Embryonic facial prominence (tissue), 1 donor: ENCODE results near the gene SPEM2.
"Not testable (repeated sequence)": the region's sequence is repeated elsewhere in the genome, so short reads cannot be mapped to it uniquely, and the experiment has no call there.

Experiments used
- DNase-seq: peaks from one replicate; pipeline ENCODE4 v3.0.0-alpha.2; 2016; ENCODE audit errors: extremely low spot score

The SPEM2 gene

DNA sequence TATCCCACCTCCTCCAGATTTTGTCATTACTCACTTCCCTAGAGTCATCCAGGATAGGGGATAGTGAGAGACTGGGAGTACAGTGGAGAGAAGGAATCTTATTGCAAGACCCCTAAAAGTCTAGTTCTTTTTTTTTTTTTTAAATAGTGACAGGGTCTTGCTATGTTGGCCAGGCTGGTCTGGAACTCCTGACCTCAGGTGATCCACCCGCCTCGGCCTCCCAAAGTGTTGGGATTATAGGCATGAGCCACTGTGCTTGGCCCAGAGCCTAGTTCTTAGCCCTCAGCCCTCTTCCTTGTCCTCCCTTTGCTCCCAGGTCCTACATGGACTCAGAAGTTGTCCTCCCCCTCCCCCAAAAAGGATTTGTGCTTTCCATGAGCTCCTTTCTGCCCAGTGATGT, 16.7 kb downstream of the SPEM2 start:
- no peak for DNase-seq

DNA sequence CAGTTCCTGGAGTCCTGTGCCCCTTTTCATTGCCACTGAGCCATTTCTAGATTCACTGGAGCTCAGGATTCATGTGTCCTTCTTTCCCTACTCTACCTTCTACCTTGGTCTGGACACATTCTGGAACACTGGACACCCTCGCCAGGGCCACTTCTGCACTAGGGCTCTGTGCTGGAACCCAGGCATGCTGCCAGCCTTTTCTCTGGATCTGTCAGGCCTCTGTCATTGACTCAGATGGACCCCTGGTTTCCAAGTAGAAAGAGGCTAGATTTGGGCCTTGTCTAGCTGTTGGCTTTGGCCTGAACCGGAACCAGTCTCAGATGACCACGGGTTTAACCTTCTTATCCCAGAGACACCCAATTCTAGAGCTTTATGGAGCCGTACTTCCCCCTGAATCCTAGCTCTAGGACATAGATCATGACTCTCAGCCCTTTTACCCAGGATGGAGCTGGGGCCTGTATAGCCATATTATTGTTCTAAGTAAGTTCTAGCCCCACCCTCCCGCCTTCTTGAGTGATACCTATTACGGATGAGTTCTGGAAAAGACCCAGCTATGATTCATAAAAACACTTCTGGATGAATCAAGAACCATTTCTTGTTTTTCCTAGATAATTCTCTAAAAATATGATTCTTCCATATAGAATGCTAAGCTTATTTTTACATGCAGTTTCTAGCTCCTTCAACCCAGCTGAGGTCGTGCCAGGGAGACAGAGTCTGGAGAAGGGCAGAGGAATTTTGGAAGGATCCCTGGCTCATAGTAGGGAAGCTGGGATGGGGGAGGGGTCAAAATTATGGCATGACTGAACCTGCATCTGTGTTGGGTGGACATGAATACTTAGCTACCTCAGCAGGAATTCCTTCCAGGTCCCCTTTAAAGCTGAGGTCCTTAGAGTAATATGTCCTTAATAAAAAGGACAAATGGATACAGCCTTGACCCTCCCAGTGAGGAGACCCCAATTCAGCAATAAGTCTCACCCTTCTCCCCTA, 18.4 kb downstream of the SPEM2 start:
- DNase-seq = no peak

- DNase-seq = no peak
Observed at GRCh38 chr17:7444682-7445618, 19.5 kb downstream of the SPEM2 start, which contains the start of gene CHRNB1. Gene CHRNB1, plus strand, starts transcription at chr17:7445061. Its CDS starts 67 bp downstream, at chr17:7445128.

- no peak for DNase-seq
Observed at GRCh38 chr17:7445619-7445968, 20.2 kb downstream of the SPEM2 start.

GRCh38 chr17:7448461-7448860, 23.0 kb downstream of the SPEM2 start:
- DNase-seq = no peak

DNA sequence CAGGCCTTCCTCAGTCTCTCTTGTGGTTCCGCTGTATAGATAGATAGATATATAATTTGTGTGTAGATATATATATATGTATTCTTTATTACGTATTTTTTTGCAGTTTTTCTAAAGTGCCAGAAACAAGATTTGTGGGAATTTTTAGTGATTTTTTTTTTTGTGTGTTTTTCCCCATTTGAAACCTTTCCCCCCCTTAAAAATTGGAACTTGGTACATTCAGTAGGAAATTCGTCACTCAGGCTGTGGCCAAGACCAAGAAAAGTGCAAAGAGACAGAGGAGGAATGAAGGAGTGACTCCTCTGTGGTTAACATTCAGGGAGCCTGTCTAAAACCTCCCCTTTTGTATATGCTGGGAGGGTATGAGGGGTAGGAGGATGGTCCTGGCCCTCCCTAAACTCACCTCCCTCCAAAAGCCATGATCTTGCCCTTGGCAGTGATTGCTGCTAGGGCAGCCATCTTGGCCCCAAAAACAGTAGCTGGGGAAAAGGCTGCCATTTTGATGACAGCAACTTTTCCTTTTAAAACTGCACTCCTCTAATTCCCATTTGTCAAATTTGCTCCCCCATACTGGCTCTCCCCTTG, 34.6 kb downstream of the SPEM2 start:
- no peak for DNase-seq

DNA sequence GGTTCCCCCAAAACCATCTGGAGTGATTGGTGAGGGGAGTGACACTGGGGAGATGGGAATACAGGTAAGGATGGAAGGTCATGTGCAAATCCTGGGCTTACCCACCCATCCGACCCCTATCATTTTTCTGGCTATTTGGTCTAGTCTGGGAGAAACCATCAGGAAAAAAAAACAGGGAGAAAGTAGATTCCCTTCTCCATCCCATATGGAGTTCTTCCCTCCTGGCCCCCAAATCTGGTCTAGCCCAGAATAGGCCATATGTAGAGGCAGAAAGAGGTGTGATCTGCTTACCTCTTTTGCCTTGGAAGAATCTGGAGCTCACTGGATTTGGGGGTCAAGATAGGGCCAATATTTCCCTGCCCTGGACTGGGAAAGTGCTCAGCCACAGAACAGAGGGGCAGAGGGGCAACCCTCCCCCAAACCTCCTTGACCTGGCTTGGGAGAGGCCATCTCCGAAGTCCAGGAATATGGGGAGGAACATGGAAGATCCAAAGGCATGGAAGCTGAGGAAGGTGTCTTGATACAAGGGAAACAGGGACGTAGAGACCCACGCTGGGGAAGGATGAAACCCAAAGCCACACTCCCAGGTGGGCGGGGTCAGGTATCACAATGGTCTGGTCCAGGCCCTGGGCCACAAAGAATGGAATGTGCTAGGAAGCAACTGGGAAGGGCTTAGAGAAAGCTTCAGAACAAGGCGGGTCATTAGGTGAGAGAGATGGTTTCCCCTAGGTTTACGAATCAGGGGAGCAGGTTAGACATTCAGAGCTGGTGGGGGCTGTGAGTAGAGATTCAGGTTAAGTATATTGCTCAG, 35.6 kb downstream of the SPEM2 start:
- DNase-seq = no peak

DNA sequence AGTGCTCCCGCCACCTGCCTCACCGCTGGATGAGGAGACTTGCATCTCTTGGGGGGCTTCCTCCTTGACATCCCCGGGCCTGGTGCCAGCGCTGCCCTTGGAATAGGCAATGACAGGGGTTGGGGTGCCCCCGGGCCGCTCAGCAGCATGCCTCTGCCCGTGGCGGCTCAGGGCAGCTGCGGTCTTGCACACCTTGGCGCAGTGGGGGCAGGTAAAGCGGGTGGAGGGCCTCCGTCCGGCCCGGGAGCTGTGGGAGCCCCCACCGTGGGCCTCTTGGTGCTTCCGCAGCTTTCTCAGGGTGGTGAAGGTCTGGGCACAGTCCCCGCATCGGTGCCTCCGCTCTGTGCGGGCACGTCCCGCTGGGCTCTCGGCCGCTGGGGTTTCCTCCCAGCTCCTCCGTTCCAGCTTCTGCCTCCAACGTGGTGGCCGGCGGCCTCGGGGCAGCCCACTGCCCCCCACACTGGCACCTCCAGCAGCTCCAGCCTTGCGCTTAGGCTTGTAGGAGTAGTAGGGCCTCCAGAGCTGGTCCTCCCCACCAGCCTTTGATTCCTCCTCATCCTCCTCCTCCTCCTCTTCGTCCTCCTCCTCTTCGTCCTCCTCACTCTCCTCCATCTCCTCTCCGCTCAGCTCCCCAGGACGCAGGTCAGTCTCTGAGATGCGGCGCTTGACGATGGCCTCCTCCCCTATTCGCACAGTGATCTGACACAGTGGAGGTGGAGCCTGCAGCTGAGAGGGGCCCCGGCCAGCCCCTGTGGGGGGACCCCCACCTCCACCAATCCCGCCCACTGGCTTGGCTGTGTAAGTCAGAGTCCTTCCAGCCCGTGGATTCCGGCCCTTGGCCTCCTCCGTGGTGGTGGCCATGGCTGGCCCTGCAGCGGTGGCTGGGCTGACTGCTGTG, 37.3 kb downstream of the SPEM2 start:
- DNase-seq = no peak

- DNase-seq = no peak
Observed at GRCh38 chr17:7463372-7463846, 38.0 kb downstream of the SPEM2 start.

- no peak for DNase-seq
Observed at GRCh38 chr17:7464081-7464480, 38.7 kb downstream of the SPEM2 start.

- no peak for DNase-seq
Observed at GRCh38 chr17:7465597-7466275, 40.3 kb downstream of the SPEM2 start.

GRCh38 chr17:7466318-7466638, 40.9 kb downstream of the SPEM2 start:
- no peak for DNase-seq

DNA sequence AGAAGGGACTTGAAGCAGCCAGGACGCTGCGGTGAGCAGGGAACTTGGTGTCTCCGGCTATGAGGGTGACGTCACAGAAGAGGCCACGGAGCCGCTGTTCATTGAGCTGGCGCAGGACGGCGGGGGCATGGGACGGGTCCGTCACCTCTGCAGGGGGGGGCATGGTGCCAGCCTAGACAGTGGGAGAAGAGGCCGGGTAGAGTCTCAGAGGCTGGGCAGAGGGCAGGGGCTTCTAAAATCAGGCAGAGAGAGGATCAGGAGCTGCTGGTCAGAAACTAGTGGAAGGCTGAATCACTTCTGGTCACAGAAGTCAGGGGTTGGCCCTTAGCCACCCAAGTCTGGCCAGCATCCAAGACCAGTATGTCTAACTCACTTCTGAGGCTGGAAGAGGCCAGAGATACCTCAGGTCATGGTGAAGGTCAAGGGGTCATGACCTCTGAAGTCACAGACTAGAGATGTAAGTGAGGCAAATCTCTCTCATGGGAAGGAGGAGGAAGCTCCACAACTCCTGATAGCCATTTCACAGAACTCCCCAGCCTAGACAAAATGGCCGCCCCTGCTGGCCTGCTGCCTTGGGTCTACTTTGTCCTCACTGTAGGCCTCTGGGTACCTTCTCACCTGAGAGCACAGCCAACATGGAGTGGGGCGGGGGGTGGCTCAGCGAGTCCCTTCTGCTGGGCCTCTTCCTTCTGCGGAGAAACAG, 41.4 kb downstream of the SPEM2 start:
- DNase-seq = no peak

- no peak for DNase-seq
Observed at GRCh38 chr17:7467498-7467897, 42.1 kb downstream of the SPEM2 start.

DNA sequence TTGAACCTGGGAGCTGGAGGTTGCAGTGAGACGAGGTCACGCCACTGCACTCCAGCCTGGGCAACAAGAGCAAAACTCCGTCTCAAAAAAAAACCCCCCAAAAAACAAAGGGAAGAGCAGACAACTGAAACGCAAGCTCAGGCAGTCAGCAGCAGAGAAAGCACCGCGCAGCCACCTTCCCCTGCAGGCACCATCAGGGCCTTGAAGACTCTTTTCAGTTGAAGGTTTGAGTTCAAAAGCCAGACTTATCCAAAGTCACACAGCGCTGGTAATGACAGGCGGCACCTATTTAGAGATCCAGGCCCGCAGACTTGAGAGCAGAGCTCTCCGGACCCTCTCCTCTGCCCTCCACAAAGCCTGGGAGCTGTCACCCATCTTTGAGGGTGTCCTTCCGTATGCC, 42.9 kb downstream of the SPEM2 start:
- DNase-seq = no peak

DNA sequence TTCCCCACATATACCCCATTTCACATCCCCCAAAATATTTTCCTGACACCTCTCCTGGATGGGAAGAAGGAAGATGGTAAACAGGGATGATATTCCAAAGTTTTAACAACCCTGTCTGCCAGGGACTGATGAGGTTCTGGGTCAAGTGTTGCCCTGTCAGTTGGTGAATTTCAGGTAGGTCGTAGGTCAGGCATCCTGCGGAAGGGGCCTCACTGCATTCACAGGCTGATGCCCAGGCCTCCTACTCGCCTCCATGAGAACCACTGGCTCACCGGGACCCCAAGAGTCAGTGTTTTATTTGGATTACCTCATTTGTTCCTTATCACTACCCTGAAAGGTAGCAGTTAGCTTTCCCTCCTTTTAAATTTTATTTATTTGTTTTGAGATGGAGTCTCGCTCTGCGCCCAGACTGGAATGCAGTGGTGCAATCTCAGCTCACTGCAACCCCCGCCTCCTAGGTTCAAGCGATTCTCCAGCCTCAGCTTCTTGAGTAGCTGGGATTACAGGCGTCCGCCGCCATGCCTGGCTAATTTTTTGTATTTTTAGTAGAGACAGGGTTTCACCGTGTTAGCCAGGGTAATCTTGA, 43.5 kb downstream of the SPEM2 start:
- DNase-seq = no peak

DNA sequence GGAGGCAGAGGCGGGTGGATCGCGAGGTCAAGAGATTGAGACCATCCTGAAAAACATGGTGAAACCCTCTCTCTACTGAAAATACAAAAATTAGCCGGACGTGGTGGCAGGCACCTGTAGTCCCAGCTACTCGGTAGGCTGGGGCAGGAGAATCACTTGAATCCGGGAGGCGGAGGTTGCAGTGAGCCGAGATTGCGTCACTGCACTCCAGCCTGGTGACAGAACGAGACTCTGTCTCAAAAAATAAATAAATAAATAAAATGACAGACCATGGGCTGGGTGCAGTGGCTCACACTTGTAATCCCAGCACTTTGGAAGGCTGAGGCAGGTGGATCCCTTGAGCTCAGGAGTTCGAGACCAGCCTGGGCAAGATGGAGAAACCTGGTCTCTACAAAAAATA, 44.4 kb downstream of the SPEM2 start:
- not testable (repeated sequence) for DNase-seq

GRCh38 chr17:7470457-7470973, 45.1 kb downstream of the SPEM2 start:
- DNase-seq = not testable (repeated sequence)
